GM23338 (cell line): ENCODE results near the gene NSMCE4A. TPM values are rescaled to one million over a fixed set of nuclear protein-coding genes. Genes with fewer than 3 reads are reported as not detected.

Experiments used
- ATAC-seq: fragments of 200-7000 bp; cut with Tn5 transposase; 3 replicates; pipeline ENCODE4 v1.9.1; 2020
- DNase-seq: peaks from one replicate; pipeline ENCODE4 v3.0.0-alpha.2; 2015; ENCODE audit warnings: low spot score
- H2AFZ ChIP-seq: fragments of 200-600 bp; sonication (generic); 2 replicates; pipeline ENCODE4 v1.8.0; 2016; ENCODE audit warnings: antibody characterized with exemption, mild to moderate bottlenecking, moderate library complexity
- H3F3A ChIP-seq: fragments of 200-600 bp; sonication (generic); replicated peaks from 2 replicates; pipeline ENCODE4 v1.8.0; 2017; ENCODE audit warnings: antibody characterized with exemption, mixed run types, low read depth
- H3K27ac ChIP-seq: fragments of 200-600 bp; sonication (generic); 2 replicates; pipeline ENCODE4 v1.6.1; 2016; ENCODE audit warnings: low read depth
- H3K27me3 ChIP-seq: fragments of 200-600 bp; sonication (generic); 2 replicates; pipeline ENCODE4 v1.8.0; 2016; ENCODE audit warnings: mild to moderate bottlenecking, mixed run types, moderate library complexity; ENCODE audit not compliant: insufficient read depth
- H3K36me3 ChIP-seq: fragments of 200-600 bp; sonication (generic); 2 replicates; pipeline ENCODE4 v1.8.0; 2016; ENCODE audit warnings: mild to moderate bottlenecking; ENCODE audit not compliant: insufficient read depth
- H3K4me1 ChIP-seq: fragments of 200-600 bp; sonication (generic); 2 replicates; pipeline ENCODE4 v1.8.0; 2016; ENCODE audit warnings: mild to moderate bottlenecking, moderate library complexity; ENCODE audit not compliant: insufficient read depth
- H3K4me2 ChIP-seq: fragments of 200-600 bp; sonication (generic); 2 replicates; pipeline ENCODE4 v1.7.1; 2017; ENCODE audit warnings: mixed run types
- H3K4me3 ChIP-seq: fragments of 200-600 bp; sonication (generic); 2 replicates; pipeline ENCODE4 v1.6.1; 2016; ENCODE audit warnings: mixed run types
- H3K79me2 ChIP-seq: fragments of 200-600 bp; sonication (generic); replicated peaks from 2 replicates; pipeline ENCODE4 v1.8.0; 2017; ENCODE audit warnings: mild to moderate bottlenecking; ENCODE audit not compliant: insufficient read depth
- H3K9me2 ChIP-seq: fragments of 200-600 bp; sonication (generic); 2 replicates; pipeline ENCODE4 v1.8.0; 2017; ENCODE audit not compliant: insufficient read depth
- H4K20me1 ChIP-seq: fragments of 200-600 bp; sonication (generic); replicated peaks from 2 replicates; pipeline ENCODE4 v1.8.0; 2017; ENCODE audit warnings: mild to moderate bottlenecking; ENCODE audit not compliant: insufficient read depth
- H3K27ac Mint-ChIP-seq: 2 replicates; pipeline ENCODE4 v1.8.0; 2020; ENCODE audit warnings: inconsistent platforms, mild to moderate bottlenecking, moderate library complexity, mixed read lengths
- H3K27me3 Mint-ChIP-seq: 3 replicates; pipeline ENCODE4 v1.8.0; 2022; ENCODE audit warnings: low read depth, mild to moderate bottlenecking, moderate library complexity, mixed read lengths, inconsistent platforms; ENCODE audit not compliant: insufficient read depth, poor library complexity
- H3K36me3 Mint-ChIP-seq: 3 replicates; pipeline ENCODE4 v1.8.0; 2021; ENCODE audit warnings: low read depth, mild to moderate bottlenecking, inconsistent platforms, moderate library complexity, mixed read lengths
- H3K4me1 Mint-ChIP-seq: 3 replicates; pipeline ENCODE4 v1.8.0; 2020; ENCODE audit warnings: mild to moderate bottlenecking, inconsistent platforms, mixed read lengths
- H3K4me3 Mint-ChIP-seq: 3 replicates; pipeline ENCODE4 v1.8.0; 2021; ENCODE audit warnings: moderate library complexity, mild to moderate bottlenecking, inconsistent platforms, mixed read lengths
- H3K9me3 Mint-ChIP-seq: 3 replicates; pipeline ENCODE4 v1.8.0; 2020; ENCODE audit warnings: moderate library complexity, mild to moderate bottlenecking, inconsistent platforms, mixed read lengths
- EZH2phosphoT487 ChIP-seq: fragments of 200-600 bp; sonication (generic); IDR thresholded peaks from one replicate; pipeline ENCODE4 v1.8.1; 2018; ENCODE audit warnings: antibody characterized with exemption; ENCODE audit not compliant: unreplicated experiment
- JUNB ChIP-seq: IDR thresholded peaks from one replicate; pipeline ENCODE4 v1.6.1; 2016; ENCODE audit warnings: antibody characterized with exemption; ENCODE audit not compliant: unreplicated experiment
- NANOG ChIP-seq: IDR thresholded peaks from 2 replicates; pipeline ENCODE4 v1.6.1; 2016; ENCODE audit warnings: antibody characterized with exemption, borderline replicate concordance
- STAT1 ChIP-seq: IDR thresholded peaks from one replicate; pipeline ENCODE4 v1.6.1; 2016; ENCODE audit warnings: antibody characterized with exemption; ENCODE audit not compliant: unreplicated experiment
- ZNF114 ChIP-seq: fragments of 250-450 bp; sonication (Bioruptor Pico); IDR thresholded peaks from 2 replicates; pipeline ENCODE4 v1.5.0; 2020; ENCODE audit warnings: mild to moderate bottlenecking, moderate library complexity
- polyA plus RNA-seq: library from polyadenylated mRNA; unstranded; fragments of >200 nt; fragmentation: Nextera tagmentation; extraction: Ambion mirVana; gene quantifications from 2 replicates; pipeline ENCODE4 v1.2.1, GENCODE V29; 2016
- total RNA-seq: library from RNA; depleted of rRNA; stranded (reverse); fragments of >200 nt; shearing (Covaris generic); gene quantifications from 2 replicates; pipeline ENCODE4 v1.2.3, GENCODE V29; 2014
- TF ChIP-seq, protein P1 (sequence below): fragments of 250-450 bp; sonication (Bioruptor Pico); IDR thresholded peaks from 2 replicates; pipeline ENCODE4 v1.5.0; 2020; ENCODE audit warnings: mild to moderate bottlenecking, moderate library complexity

Gene NSMCE4A
- total and polyA plus RNA-seq, 2 experiments from 2014 or later, result 84.8 to 94.9 TPM

DNA sequence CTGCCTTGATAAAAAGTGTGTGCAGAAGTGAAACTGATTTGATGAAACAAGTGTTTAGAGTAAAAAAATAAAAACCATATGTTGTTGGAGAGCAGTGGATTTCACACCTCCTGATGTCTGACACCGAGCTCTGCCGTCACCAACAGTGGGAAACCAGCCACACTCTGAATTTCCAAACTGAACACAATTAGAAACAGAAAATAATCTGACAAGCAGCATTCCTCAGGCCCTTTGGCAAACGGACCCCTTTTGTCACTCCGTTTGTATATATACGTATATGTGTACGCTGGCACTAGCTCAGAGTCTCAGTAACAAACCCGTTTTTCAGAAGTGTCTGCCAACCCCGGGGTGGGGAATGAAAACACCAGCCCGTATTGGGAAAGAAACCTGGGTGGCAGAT is 46.4 kb upstream of the NSMCE4A start:
- no peak for TF ChIP-seq NANOG
- TF ChIP-seq JUNB, result no peak
- H3K36me3 Mint-ChIP-seq, result no peaks in the 10 kb centered on the region
- no peak overlapping the region for H3K4me3 ChIP-seq
- DNase-seq, result no peak
- H3K4me2 ChIP-seq, result no peak overlapping the region
- H3K4me1 Mint-ChIP-seq, result peaks cover 21% of the 10 kb centered on the region
- no peaks in the 10 kb centered on the region for H3K36me3 ChIP-seq
- no peak overlapping the region for H3K27ac Mint-ChIP-seq
- no peak for ATAC-seq
- peaks cover 20% of the 10 kb centered on the region for H3K4me1 ChIP-seq
- no peaks in the 10 kb centered on the region for H4K20me1 ChIP-seq
- H3K27me3 ChIP-seq, result no peaks in the 10 kb centered on the region
- no peaks in the 10 kb centered on the region for H3F3A ChIP-seq
- no peaks in the 10 kb centered on the region; the same call in 2 of the 3 replicates for H3K9me3 Mint-ChIP-seq
- H3K27ac ChIP-seq, result no peak overlapping the region
- H3K79me2 ChIP-seq, result no peaks in the 10 kb centered on the region
- no peaks in the 10 kb centered on the region for H3K9me2 ChIP-seq
- H2AFZ ChIP-seq, result peak overlapping the region; percentile 59; the same call in 1 of the 2 replicates
- peaks cover 11% of the 10 kb centered on the region for H3K27me3 Mint-ChIP-seq
- H3K4me3 Mint-ChIP-seq, result no peak overlapping the region

DNA sequence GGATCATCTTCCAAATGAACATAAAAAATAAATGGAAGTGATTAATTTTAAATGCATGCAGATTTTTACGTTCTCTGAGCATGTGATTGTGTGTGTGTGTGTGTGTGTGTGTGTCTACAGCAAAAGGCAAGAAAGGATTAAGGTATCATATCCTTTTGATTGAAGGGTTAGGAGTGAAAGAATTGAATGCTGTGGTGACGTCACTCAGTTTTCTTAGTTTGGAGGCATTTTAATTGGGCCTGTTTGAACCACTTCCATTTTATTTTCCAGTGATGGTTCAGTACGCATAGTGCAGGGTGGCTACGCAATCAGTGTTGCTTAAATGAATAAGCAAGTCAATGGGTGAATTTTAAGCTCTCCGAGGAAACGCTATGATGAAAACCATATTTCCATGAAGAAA is 45.2 kb upstream of the NSMCE4A start:
- no peak overlapping the region for H3K27ac ChIP-seq
- no peaks in the 10 kb centered on the region for H3K36me3 ChIP-seq
- no peak for DNase-seq
- Mint-ChIP-seq H3K27me3 (peaks cover 11% of the 10 kb centered on the region), H3K9me3 (no peaks in the 10 kb centered on the region; the same call in 2 of the 3 replicates), H3K36me3 (no peaks in the 10 kb centered on the region), H3K4me3 (no peak overlapping the region), H3K27ac (no peak overlapping the region), H3K4me1 (peaks cover 21% of the 10 kb centered on the region)
- H3F3A ChIP-seq, result no peaks in the 10 kb centered on the region
- no peaks in the 10 kb centered on the region for H3K27me3 ChIP-seq
- peak overlapping the region; percentile 99; the same call in 1 of the 2 replicates for H2AFZ ChIP-seq
- H3K79me2 ChIP-seq, result no peaks in the 10 kb centered on the region
- no peaks in the 10 kb centered on the region for H3K9me2 ChIP-seq
- no peak overlapping the region for H3K4me2 ChIP-seq
- H4K20me1 ChIP-seq, result no peaks in the 10 kb centered on the region
- no peak for ATAC-seq
- TF ChIP-seq ZNF114 (CRISPR knock-in tag) (no peak), STAT1 (no peak), EZH2phosphoT487 (no peak)
- TF ChIP-seq, protein P1, sequence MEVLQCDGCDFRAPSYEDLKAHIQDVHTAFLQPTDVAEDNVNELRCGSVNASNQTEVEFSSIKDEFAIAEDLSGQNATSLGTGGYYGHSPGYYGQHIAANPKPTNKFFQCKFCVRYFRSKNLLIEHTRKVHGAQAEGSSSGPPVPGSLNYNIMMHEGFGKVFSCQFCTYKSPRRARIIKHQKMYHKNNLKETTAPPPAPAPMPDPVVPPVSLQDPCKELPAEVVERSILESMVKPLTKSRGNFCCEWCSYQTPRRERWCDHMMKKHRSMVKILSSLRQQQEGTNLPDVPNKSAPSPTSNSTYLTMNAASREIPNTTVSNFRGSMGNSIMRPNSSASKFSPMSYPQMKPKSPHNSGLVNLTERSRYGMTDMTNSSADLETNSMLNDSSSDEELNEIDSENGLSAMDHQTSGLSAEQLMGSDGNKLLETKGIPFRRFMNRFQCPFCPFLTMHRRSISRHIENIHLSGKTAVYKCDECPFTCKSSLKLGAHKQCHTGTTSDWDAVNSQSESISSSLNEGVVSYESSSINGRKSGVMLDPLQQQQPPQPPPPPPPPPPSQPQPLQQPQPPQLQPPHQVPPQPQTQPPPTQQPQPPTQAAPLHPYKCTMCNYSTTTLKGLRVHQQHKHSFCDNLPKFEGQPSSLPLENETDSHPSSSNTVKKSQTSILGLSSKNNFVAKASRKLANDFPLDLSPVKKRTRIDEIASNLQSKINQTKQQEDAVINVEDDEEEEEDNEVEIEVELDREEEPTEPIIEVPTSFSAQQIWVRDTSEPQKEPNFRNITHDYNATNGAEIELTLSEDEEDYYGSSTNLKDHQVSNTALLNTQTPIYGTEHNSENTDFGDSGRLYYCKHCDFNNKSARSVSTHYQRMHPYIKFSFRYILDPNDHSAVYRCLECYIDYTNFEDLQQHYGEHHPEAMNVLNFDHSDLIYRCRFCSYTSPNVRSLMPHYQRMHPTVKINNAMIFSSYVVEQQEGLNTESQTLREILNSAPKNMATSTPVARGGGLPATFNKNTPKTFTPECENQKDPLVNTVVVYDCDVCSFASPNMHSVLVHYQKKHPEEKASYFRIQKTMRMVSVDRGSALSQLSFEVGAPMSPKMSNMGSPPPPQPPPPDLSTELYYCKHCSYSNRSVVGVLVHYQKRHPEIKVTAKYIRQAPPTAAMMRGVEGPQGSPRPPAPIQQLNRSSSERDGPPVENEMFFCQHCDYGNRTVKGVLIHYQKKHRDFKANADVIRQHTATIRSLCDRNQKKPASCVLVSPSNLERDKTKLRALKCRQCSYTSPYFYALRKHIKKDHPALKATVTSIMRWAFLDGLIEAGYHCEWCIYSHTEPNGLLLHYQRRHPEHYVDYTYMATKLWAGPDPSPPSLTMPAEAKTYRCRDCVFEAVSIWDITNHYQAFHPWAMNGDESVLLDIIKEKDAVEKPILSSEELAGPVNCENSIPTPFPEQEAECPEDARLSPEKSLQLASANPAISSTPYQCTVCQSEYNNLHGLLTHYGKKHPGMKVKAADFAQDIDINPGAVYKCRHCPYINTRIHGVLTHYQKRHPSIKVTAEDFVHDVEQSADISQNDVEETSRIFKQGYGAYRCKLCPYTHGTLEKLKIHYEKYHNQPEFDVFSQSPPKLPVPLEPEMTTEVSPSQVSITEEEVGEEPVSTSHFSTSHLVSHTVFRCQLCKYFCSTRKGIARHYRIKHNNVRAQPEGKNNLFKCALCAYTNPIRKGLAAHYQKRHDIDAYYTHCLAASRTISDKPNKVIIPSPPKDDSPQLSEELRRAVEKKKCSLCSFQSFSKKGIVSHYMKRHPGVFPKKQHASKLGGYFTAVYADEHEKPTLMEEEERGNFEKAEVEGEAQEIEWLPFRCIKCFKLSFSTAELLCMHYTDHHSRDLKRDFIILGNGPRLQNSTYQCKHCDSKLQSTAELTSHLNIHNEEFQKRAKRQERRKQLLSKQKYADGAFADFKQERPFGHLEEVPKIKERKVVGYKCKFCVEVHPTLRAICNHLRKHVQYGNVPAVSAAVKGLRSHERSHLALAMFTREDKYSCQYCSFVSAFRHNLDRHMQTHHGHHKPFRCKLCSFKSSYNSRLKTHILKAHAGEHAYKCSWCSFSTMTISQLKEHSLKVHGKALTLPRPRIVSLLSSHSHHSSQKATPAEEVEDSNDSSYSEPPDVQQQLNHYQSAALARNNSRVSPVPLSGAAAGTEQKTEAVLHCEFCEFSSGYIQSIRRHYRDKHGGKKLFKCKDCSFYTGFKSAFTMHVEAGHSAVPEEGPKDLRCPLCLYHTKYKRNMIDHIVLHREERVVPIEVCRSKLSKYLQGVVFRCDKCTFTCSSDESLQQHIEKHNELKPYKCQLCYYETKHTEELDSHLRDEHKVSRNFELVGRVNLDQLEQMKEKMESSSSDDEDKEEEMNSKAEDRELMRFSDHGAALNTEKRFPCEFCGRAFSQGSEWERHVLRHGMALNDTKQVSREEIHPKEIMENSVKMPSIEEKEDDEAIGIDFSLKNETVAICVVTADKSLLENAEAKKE (CRISPR knock-in tag), result no peak
- peaks cover 20% of the 10 kb centered on the region for H3K4me1 ChIP-seq
- no peak overlapping the region for H3K4me3 ChIP-seq
